ENCODE results near the gene TRIM32. TPM values are rescaled to one million over a fixed set of nuclear protein-coding genes. Genes with fewer than 3 reads are reported as not detected.

TRIM32 gene
- total RNA-seq, 6 experiments from 2014 or later = 53.7 to 71.6 (median 60.3) TPM

DNA sequence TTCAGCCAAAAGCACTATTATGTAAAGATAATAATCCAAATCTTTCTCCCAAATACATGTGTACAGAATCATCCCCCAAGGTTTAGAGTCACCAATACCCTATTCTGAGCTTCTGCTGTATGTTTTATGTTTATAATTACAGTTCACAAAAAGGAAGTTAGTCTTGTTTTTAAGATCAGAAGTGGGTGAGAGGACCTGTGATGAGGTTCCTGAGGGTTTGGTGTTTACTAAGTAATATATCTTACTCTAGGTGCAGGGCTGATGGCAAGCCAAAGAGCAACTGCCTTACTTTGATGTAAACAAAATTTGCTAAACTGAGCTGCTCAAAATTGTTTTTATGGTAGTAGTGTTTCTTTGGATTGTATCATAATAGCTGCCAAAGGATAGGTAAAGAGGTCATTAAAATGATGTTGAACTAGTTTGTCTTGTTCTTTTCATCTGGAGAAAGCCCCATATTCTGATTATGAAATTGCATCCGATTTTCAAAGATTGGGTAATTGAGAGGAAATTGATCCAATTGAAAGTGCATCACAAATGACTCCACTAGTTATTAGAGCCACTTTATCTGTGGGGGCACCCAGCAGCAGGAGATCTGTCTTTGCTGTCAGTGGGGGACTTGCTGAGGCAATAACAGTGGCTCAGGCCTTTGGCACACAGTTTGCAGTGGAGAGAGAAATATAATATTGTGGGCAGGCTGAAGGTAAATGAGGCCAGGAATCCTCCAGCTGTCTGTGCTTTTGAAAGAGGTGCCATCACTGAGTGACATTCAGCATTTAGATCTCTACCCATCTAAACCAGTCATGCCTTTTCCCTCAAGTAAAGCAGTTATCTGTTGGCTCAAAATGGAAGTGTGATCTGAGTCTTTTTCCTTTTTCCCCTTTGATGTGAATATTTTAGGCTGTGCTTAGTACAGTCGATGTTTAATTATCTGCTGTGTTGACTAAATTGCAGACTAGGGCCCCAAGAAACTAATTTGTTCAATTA is 14.1 kb downstream of the TRIM32 start:
- Mint-ChIP-seq H3K4me3 (0 out of 2 replicates have a peak overlapping the region, but pooled peaks have one; percentile 13), H3K36me3 (ENCODE audit: low read depth) (peaks cover 48% of the 10 kb centered on the region), H3K27me3 (ENCODE audit: insufficient read depth) (no peaks in the 10 kb centered on the region), H3K9me3 (no peaks in the 10 kb centered on the region), H3K4me1 (ENCODE audit: low read depth) (peaks cover 70% of the 10 kb centered on the region), H3K27ac (peak overlapping the region; percentile 57)
- TF ChIP-seq, protein P1, sequence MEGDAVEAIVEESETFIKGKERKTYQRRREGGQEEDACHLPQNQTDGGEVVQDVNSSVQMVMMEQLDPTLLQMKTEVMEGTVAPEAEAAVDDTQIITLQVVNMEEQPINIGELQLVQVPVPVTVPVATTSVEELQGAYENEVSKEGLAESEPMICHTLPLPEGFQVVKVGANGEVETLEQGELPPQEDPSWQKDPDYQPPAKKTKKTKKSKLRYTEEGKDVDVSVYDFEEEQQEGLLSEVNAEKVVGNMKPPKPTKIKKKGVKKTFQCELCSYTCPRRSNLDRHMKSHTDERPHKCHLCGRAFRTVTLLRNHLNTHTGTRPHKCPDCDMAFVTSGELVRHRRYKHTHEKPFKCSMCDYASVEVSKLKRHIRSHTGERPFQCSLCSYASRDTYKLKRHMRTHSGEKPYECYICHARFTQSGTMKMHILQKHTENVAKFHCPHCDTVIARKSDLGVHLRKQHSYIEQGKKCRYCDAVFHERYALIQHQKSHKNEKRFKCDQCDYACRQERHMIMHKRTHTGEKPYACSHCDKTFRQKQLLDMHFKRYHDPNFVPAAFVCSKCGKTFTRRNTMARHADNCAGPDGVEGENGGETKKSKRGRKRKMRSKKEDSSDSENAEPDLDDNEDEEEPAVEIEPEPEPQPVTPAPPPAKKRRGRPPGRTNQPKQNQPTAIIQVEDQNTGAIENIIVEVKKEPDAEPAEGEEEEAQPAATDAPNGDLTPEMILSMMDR (IDR thresholded peaks at IDR 0.05) = no peak
- no peak for DNase-seq

DNA sequence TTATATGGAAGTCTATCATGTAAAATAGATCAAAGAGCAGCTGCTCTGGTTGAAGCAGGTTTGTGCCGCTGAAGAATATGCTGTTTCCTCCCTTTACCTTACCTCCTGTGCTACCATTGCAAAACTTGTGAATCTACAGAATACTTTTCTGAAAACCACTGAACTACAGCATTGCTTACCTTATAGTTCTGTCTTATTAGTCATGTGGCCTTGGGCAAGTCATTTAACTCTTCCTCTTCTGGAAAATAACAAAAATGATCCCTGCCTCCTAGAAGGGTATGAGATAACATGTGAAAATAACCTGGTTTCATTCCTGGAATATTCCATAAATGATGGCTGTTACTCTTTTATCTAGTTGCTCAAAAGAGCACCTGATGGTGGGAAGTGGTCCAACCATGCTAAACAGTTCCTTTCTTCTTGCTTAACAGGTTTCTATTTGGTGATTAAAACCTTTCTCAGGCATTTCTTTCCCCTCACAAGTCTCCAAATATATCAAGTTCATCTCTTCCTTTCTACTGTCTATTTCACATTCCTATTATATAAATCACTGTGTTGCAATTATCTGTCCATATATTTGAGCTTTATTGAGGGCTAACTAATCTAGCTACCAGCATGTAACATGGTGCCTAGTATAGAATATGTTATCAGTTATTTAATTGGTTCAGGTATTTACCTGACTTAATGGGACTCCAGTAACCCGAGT is 15.0 kb downstream of the TRIM32 start:
- peaks cover 64% of the 10 kb centered on the region for H3K4me1 Mint-ChIP-seq (ENCODE audit: low read depth)
- H3K27me3 Mint-ChIP-seq (ENCODE audit: insufficient read depth) = no peaks in the 10 kb centered on the region
- TF ChIP-seq, protein P1 (IDR thresholded peaks at IDR 0.05) = no peak
- H3K36me3 Mint-ChIP-seq (ENCODE audit: low read depth) = peaks cover 48% of the 10 kb centered on the region
- peak overlapping the region; percentile 57 for H3K27ac Mint-ChIP-seq
- 0 out of 2 replicates have a peak overlapping the region, but pooled peaks have one; percentile 13 for H3K4me3 Mint-ChIP-seq
- H3K9me3 Mint-ChIP-seq = no peaks in the 10 kb centered on the region
- no peak for DNase-seq

DNA sequence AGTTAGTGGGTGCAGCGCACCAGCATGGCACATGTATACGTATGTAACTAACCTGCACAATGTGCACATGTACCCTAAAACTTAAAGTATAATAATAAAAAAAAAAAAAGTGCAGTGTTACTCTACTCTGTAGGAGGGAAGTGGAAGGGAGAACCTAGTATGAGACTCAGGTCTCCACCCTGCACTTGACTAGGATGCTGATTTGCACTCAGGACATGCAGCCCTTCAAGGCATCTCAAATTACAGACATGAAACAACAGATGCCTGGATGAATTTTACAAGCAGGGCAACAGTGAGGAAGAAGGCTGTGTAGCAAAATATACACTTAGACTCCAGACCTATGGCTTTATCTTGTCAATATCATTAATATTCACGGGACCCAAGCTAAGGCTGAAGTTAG is 16.5 kb downstream of the TRIM32 start:
- Mint-ChIP-seq H3K4me1 (ENCODE audit: low read depth) (peaks cover 60% of the 10 kb centered on the region), H3K27ac (no peak overlapping the region), H3K36me3 (ENCODE audit: low read depth) (peaks cover 38% of the 10 kb centered on the region), H3K4me3 (no peak overlapping the region), H3K27me3 (ENCODE audit: insufficient read depth) (no peaks in the 10 kb centered on the region), H3K9me3 (no peaks in the 10 kb centered on the region)
- no peak for DNase-seq
- TF ChIP-seq, protein P1 (IDR thresholded peaks at IDR 0.05) = no peak

DNA sequence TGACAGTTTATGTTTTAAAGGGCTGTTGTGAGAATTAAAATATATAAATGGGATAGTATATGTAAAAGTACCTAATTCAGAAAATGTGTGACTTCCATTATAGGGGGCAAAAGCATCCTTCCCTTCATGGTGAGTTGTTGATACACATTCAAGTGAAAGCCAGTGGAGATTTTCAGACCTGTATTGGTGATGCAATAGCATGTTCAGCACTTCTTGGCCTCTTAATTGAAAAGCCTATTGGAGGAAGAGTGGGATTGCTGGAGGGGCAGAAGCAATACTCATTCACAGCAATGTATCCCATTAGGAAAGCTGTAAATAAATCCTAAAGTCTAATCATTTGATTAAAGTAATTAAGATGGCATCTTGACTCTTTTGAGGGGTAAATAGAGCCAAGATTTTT is 17.4 kb downstream of the TRIM32 start:
- Mint-ChIP-seq H3K36me3 (ENCODE audit: low read depth) (peaks cover 32% of the 10 kb centered on the region), H3K27ac (no peak overlapping the region), H3K9me3 (no peaks in the 10 kb centered on the region), H3K27me3 (ENCODE audit: insufficient read depth) (no peaks in the 10 kb centered on the region), H3K4me1 (ENCODE audit: low read depth) (peaks cover 60% of the 10 kb centered on the region), H3K4me3 (no peak overlapping the region)
- no peak for DNase-seq
- TF ChIP-seq, protein P1 (IDR thresholded peaks at IDR 0.05) = no peak

DNA sequence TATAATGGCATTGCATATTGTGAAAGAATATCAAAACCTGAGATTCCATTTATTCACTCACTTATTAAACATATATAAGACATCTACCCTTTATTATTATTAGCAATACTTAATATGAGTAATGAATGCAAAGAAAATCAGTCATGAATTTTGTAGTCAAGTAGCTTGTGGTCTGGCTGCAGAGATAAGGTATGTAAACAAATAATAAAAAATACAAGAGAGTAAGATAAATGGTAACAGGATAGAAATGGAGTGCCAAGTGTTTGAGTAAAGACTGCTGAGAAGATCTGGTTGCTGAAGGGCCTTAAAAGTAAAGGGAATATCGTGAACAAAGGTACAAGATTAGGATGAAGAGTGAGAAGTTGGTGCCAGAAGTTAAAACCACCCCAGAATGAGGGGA is 18.4 kb downstream of the TRIM32 start:
- H3K9me3 Mint-ChIP-seq = no peaks in the 10 kb centered on the region
- DNase-seq = no peak
- H3K4me3 Mint-ChIP-seq = no peak overlapping the region
- TF ChIP-seq, protein P1 (IDR thresholded peaks at IDR 0.05) = no peak
- no peak overlapping the region for H3K27ac Mint-ChIP-seq
- peaks cover 50% of the 10 kb centered on the region for H3K4me1 Mint-ChIP-seq (ENCODE audit: low read depth)
- H3K36me3 Mint-ChIP-seq (ENCODE audit: low read depth) = peaks cover 22% of the 10 kb centered on the region
- no peaks in the 10 kb centered on the region for H3K27me3 Mint-ChIP-seq (ENCODE audit: insufficient read depth)

All from HFFc6 (cell line).